GM19043 (cell line): ENCODE data around the gene SYTL5.

Experiments used
- ATAC-seq: cut with Tn5 transposase; IDR thresholded peaks from one replicate; pipeline ENCODE4 v1.9.1; 2021; ENCODE audit warnings: low read depth; ENCODE audit not compliant: unreplicated experiment

The SYTL5 gene

DNA sequence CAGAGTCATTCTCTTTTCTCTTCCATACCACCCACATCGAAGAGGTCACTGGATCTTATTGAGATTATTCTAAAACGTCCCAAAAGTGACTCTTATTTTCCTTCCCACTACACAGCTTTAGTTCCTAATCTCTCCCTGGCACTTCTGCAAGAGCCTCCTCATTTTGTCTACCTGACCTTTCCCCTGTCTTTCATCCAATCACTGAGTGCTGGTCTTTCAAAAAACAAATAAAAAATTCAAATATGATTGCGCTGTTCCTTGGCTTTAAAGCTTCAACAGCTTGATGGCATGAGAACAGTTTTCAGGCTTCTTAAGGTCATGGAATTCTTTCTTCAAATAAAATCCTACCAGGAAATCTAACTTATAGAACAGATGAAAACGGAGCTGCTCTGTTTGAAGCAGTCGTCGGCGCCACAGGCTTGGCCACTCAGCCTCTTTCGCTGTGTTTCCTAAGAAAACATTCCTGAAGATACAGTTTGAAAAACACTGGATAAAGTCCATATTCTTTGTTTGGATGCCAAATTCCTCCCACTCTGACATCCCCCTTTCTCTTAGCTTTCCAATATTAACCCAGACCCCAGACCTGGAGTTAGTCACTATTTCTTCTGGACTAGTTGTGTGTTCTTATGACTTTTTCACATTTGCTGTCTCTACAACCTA is 12.5 kb downstream of the SYTL5 start:
- ATAC-seq, result no peak

DNA sequence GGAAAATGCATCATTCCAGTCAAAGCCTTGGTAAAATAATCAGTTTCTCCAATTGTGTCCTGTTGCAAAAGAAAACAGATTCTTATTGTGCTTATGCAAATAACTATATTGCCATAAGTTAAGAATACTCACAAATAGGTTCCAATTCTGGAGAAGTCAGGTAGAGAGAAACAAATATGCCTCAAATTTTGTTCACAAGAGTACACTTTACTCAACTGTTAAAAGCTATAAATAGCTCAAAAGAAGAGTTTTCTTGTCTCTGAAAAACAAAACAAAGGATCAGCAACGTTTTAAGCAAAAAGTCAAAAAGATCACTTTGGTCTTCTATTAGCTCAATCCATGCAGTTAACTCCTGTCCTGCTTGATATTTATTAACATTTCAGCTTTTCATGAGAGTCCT is 21.9 kb downstream of the SYTL5 start:
- no peak for ATAC-seq

DNA sequence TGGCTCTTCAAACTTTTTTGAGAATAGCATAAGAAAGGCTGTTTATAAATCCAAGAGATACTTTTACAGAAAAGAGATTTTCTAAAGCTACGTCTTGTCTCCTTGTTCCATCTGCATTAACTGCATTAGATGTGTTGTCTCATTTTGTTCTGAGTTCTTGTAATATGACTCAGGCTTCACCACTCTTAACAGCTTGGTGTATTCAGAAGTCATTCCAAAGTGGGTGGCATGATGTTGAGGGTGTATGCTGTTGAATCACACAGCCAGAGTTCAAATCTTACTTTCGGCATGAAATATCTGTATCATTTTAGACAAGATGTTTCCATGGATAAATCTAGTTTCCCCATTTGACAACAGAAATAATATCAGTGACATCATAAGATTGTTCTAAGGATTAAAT is 30.1 kb downstream of the SYTL5 start:
- no peak for ATAC-seq

DNA sequence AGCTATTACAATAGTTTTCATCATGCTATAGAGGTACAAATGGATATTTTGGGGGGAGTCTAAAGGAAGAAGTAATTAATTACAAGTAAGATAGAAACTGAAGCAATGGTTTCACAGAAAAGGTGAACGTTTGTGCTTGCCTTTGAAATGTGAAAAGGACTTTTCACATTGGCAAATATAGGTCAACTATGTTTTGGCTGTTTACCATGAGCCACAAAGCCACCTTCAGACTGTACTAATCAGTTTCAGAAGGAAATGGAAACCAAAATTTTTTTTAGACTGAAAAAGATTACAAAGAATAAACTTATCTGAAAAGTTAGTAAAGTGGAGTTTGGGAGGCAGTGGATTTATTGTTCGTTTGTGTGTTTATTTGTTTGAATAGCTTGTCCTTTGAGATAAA is 32.1 kb downstream of the SYTL5 start:
- ATAC-seq, result no peak

DNA sequence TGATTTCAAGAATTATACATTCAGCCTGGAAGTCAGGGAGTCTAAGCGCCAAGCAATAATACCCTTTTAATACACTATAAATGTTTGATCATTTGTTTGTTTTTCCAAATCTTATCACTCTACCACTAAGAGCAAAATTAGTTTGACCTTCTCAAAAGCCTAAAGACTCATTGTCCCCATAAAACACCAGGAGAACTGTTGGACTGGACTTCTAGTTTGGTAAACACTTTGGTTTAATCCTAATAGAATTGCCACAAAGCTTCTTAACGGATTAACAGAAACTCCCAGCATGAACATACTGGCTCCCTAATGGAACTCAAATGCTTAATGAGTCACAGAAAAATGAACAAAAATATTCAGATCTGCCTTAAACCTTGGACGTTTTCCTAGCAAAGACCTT is 34.9 kb downstream of the SYTL5 start:
- no peak for ATAC-seq

DNA sequence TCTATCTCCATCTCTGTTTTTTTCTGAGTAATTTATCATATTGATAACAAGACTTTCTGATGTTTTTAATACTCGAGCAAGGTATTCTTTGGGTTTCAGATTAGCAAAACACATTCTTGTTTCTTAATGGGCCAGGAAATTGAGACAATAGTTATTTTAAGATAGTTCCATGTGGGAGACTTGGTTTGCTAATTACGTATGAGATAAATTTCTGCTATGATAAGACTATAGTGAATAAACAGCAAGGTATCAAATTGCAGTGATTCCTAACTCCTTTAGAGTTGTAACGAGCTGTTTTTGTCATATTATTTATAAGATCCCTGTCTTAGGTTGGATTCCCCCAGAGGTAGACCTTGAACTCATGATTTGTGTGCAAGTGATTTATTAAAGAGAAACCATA is 38.3 kb downstream of the SYTL5 start:
- no peak for ATAC-seq

DNA sequence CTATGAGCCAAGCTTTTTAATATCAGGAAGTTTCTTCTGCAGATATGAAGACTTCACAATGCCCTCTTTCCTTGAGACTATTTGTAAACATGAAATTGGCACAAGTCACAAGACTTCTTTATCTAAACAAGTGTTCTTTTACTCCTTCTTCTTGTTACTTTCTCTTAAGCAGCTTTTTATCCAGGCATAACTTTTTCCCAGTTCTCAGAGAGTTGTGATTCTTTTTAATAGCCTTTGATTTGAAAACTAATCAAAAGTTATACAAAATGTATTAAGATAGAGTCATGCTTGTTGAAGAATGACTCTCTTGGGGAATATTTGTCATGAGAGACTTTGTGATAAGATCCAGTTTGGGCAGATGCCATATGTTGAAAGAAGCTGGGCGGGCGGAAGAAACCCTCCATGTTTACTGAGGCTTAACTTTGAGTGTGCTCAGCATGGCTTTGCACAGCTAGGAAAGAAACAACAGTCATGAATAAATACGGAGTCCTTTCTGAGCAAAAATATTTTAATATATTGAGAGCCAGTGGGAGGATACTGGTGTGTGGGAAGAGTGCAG is 39.3 kb downstream of the SYTL5 start:
- ATAC-seq, result no peak

DNA sequence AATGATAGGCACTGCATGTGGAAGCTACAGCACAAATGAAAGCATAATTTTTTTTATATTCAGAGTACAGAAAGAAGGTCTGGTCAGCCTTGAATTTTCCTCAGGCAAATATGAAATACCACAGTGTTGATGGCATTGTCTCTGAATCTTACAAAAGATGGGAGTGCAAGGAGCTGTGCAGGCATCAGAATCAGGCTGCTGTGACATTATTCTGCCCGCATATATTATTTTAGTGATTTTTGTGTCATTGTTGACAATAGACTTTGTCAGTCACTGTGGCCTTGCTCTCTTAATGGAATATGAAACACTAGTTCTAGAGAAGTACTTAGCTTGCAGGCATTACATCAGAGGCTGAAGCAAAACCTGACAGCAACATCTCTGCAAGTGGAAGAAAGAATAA is 42.5 kb downstream of the SYTL5 start:
- ATAC-seq, result no peak

DNA sequence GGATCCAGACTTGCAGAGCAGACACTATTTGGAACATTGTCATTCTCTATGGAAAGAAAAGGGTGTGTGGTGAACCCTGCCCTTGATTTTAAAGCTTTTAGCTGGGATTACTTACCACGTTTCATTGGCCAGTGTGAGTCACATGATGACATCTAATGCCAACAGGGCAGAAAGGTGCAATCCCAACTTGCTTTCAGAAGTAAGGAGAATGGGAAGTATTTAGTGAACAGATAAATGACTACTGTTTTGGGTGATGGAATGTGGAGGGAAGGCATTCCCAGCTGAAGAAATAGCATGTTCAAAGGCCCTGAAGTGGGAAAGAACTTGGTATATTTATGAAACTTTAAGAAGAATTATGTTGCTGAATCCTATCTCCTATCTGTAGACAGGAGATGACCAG is 44.5 kb downstream of the SYTL5 start:
- ATAC-seq, result no peak

DNA sequence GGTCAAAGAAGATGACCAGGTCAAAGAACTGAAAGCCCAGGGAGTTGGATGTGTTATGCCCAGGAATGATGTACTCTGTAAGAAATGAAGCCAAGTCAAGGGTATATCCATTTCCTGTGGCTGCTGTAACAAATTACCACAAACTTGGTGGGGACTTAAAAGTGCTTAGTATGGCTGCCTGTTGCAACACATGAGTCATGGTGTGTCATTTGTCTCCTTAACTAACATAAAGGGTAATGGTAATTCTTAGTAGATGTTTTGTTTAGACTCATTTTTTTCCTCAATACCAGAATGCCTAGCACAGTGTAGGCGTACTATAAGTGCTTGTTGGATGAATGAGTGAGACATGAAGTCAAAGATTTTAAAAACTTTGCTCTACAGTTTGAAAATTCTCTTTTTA is 45.7 kb downstream of the SYTL5 start:
- no peak for ATAC-seq

DNA sequence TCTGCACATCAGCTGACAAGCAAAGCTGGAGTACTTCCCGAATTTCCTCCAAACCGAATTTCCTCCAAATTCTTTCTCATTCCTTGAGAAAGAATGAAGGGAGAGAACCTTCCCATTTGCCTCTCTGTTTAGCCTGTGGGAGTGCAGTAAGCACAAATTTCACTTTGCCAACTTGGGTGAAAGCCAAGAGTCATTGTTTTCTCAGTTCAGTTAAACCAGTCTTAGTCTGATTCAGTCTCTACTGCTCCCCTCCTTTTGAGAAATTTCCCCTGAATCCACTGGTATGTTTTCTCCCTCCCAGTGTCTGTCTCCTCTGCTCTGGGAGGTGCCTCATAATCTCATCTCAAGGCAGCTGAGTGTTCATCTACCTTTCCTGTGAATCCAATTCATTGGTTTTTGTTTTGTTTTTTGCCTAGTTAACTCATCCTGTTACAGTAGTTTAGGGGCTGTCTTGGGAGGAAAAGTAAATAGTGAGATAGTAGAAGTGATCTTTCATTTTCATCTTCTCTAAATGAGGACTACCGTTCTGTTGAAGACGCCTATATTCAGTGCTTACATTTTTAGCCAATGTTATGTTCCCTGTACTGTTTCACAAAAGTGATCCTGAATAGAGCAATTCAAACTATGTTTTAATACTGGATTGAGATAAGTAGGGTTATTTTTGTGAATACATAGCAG is 49.0 kb downstream of the SYTL5 start:
- no peak for ATAC-seq

DNA sequence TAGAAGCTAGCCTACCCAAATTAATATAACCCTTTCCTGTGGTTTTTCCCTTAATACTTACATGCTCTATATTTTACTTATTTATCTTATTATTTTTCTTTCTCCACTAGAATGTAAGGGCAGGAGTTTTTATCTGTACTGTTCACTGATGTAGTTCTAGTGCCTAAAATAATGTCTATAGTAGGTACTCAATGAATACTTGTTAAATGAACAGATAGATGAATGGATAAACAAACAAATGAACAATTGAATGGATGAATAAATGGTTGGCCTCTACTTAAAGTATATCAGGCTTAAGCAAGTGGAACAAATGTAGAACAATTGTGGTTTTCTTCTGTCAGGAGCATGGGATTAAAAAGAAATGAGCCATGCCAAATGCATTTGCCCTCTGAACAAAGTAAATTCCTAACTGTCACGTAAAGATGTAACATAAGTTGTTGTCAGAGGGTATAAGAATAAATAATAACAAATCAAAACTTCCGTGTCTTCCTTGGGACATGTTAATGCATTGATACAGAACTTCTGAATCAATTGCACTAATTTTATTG is 54.1 kb downstream of the SYTL5 start:
- ATAC-seq, result no peak

DNA sequence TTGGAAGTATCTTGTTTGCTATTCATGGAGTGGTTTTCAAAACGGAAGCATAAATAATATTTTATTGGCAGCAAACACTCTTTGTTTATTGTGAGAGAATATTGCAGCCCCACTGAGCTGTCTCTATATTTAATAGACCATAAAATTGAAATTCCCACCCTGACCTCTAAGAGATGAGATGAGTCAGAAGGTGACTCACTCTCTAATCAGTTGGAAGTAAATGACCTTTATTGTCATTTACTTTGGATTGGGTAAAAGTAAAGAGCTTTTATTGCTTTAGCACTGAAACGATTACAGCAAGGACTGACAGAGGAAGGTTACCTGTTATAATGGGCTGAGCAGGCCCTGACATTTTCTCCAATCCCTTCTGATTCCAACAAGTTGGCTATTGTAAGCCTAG is 55.0 kb downstream of the SYTL5 start:
- ATAC-seq, result no peak

DNA sequence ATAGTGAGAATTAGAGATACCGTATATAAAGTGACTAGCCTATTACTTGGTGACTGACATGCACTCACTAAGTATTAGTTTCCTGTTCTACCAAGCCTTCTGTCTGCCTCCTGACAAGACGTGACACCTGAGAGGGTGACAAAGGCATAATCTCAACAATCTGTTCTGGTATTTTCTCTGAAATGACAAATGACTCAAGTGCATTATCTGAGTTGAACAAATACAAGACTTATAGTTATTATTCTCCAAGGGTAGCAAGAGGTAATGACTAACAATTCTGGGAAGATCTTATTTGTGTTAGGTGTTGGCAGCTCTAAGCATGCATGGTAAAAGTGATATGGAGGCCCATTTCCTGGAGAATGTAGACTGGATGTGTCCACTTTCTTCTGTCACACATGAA is 60.6 kb downstream of the SYTL5 start:
- no peak for ATAC-seq

DNA sequence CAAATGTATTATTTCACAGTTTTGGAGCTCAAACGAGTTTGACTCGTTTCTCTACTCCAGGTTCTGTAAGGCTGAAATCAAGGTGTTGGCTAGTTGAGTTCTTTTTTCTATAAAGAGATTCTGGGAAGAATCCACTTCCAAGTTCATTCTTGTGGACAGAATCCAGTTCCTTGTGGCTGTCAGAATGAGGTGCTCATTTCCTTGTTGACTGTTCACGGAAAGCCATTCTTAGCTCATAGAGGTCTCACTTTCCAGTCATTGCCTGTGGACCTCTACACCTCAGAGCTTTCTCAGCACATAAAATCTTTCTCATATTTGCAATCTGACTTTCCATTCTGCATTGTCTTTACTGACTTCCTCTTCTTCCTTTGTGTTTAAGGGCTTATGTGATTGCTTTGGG is 62.9 kb downstream of the SYTL5 start:
- no peak for ATAC-seq

DNA sequence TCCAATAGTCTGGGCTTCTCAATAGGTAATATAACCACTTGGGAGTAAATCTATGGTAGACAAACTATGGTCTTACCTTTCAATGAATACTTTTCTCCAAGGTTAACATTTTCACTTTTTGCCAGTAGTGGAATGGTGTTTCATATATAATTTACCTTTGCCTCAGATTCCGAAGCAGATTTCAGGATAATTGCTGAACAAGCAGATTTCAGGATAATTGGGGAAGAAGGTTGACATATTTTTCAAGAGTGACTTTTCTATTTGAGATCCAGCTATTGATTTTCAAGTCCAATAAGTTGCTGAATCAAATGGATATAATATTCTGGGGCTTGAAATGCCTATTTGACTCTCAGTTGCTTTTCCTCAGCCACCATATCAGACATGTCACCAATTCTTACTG is 63.6 kb downstream of the SYTL5 start:
- no peak for ATAC-seq

DNA sequence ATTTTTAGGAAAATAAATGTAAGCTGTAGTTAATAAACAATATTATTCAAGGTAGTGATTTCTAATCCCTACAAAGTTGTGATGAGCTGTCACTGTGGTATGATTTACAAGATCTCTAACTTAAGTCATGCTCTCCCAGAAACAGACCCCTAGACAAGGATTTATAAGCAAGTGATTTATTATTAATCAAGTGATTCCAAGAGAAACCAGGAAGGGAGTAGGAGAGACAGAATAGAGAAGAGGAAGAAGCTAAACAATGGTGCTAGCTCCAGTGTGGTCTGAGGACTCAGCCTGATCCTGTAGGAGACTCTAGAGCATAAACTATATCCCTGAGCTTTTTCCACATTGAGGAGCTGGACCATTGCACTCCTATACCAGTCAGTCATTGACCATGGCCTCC is 73.1 kb downstream of the SYTL5 start:
- ATAC-seq, result no peak

DNA sequence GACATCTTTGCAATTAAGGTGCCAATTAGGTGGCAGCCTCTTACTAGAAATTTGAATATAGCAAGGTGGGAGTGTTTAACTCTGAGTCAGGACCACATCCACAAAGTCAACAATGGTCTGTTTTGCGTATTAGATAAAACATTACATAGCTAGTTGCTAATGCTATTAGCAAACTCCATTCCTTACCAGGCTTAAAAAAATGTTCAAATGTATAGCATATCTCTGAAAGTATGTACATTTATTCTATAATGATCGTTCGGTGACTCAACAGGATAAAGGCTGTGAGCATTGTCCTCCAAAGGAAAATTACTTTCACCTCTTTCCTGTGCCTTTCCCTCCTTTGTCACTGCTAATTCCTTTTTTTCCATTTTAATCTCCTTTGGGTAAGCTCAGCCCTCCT is 74.5 kb downstream of the SYTL5 start:
- no peak for ATAC-seq

DNA sequence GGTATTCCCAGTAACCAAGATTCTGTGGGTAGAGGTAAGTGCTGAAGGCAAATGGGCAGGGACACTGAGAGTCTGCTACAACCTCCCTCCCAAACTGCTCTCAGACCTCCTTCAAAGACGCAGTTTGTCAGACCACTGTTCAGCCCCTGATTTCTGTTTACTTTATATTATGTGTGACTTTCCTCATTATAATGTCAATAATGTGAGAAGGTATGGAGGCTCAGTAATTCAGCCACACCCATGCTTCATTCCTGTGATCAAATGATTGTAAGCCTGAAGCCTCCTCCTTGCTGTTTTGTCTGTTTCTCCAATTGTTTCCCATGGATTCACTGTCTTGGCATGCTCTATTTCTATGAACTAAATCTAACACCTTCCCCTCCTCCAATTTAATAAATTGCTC is 75.6 kb downstream of the SYTL5 start:
- no peak for ATAC-seq

DNA sequence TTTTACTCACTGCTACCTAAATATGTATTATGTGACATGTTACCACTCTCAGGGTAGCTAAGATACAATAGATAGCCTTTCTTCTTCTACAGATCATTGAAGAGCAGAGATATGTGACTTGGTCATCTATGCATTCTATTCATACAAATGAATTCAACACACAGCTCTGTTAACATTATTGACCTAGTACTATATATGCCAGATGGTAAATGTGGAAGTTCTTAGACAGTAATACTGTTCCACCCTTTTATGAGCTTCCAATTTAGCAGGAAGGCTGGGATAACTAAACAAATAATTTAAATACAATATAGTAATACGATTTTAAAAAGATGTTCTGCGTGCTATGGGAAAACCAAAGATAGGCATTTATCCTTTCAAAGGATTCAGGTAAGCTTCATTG is 76.0 kb downstream of the SYTL5 start:
- ATAC-seq, result no peak

DNA sequence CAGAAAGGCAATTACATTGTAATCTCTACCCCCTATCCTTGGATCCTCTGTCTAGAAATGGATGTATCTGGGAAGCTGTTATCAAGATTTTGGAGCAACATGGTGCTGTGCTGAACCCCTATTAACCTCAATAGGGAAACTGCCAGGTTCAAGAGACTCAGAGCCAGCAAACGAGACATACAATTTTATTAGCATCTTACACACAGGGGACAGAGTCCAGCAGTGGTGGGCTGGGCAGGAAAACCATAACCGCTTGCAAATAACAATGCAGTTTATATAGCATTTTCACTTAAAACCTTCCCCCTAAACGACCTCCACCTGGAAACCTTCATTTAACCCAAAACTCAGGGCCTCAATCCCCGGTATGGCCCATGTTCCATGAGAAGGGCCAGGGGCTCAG is 79.5 kb downstream of the SYTL5 start:
- no peak for ATAC-seq
